Peyer's patch (tissue), 4 donors: ENCODE results near the gene ZNF43. TPM values are rescaled to one million over a fixed set of nuclear protein-coding genes. Genes with fewer than 3 reads are reported as not detected.

Experiments
- total RNA-seq, 4 donors: library from RNA; depleted of rRNA; stranded (reverse); fragments of >200 nt; gene quantifications; one replicate each; pipeline ENCODE4 v1.1.0, GENCODE V29; 2016

ZNF43 gene
- total RNA-seq, 4 donors from 2014 or later: 11.4 to 45.4 (median 13.0) TPM

Other genes with a start within 250 kb of the ZNF43 start
- 10 to 100 TPM in 1 of 4 donors, 1 to 10 TPM in 3; 5.1 to 16.5 (median 7.2) TPM for gene ZNF100, start 68.6 kb downstream of the ZNF43 start, total RNA-seq
- 10 to 100 TPM in 1 of 4 donors, 1 to 10 TPM in 1, under 1 TPM in 2; 0.70 to 15.7 (median 0.96) TPM for gene ZNF208, start 174.8 kb upstream of the ZNF43 start, total RNA-seq
- gene ZNF257, start 216.3 kb upstream of the ZNF43 start, total RNA-seq: 1 to 10 TPM; 2.8 to 6.5 (median 4.4) TPM